Cardiac fibroblast (primary cell): Measurements from ENCODE around the gene ENOX1.
A peak's percentile ranks its signal among the peaks of the same experiment; 100 is the strongest.

Source experiments
- DNase-seq, 2 donors: peaks; one replicate each; pipeline versions ENCODE4 v3.0.0 to v3.0.0-alpha.2; 2010; ENCODE audit warnings: low read depth in 2 of 2
- H3K4me3 ChIP-seq, 2 donors: replicated peaks in 1 of 2; 1 replicate in 1 of 2; 2 replicates in 1 of 2; pipeline ENCODE4 v1.5.1; 2011; ENCODE audit warnings: low read depth in 2 of 2, low read length in 2 of 2, mild to moderate bottlenecking in 2 of 2, moderate library complexity in 1 of 2
- TF ChIP-seq, protein P1 (sequence below): IDR thresholded peaks from one replicate; pipeline ENCODE4 v1.5.1; 2011; ENCODE audit warnings: low read depth, mild to moderate bottlenecking, low read length, inconsistent platforms

Gene ENOX1

DNA sequence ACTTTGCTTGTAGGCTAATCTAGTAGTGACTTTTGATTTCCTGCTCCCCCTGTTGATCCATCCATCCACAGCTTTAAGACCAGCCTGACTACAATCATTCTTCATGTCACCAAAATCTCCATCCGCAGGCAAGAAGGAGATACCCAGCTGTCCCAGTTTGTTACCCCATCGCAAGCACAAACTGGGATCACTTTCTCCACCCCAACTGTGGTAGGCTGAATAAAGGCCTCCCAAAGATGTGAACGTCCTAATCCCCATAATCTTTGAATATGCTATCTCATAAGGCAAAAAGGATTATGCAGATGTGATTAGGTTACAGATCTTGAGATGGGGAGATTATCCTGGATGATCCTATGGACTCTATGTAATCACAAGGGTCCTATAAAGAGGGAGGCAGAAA lies 202.0 kb downstream of the ENOX1 start:
- TF ChIP-seq, protein P1, sequence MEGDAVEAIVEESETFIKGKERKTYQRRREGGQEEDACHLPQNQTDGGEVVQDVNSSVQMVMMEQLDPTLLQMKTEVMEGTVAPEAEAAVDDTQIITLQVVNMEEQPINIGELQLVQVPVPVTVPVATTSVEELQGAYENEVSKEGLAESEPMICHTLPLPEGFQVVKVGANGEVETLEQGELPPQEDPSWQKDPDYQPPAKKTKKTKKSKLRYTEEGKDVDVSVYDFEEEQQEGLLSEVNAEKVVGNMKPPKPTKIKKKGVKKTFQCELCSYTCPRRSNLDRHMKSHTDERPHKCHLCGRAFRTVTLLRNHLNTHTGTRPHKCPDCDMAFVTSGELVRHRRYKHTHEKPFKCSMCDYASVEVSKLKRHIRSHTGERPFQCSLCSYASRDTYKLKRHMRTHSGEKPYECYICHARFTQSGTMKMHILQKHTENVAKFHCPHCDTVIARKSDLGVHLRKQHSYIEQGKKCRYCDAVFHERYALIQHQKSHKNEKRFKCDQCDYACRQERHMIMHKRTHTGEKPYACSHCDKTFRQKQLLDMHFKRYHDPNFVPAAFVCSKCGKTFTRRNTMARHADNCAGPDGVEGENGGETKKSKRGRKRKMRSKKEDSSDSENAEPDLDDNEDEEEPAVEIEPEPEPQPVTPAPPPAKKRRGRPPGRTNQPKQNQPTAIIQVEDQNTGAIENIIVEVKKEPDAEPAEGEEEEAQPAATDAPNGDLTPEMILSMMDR, result no peak
- DNase-seq, result no peak
- no peak overlapping the region for H3K4me3 ChIP-seq

GRCh38 chr13:43583321-43583720 lies 203.5 kb downstream of the ENOX1 start:
- no peak for DNase-seq
- TF ChIP-seq, protein P1, result no peak
- no peak overlapping the region for H3K4me3 ChIP-seq

DNA sequence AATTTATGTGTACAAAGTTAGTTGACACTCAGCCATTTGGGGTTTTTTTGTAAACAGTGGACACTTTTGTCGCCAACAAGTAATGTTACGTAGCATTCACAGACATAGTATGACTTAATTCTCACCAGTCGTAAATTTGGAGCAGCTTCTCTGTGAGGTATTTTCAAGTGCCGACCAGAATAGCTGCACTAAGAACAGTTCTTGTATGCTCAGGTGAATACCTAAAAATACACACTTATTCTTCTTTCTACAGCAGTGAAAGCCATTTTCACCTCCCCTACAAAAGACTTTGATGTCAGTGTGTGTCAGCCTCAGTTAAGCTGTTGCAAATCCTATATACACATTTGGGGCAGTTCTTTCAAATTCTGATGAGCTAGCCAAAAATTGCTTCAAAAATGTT lies 206.5 kb downstream of the ENOX1 start:
- no peak overlapping the region for H3K4me3 ChIP-seq
- TF ChIP-seq, protein P1, result no peak
- no peak for DNase-seq

DNA sequence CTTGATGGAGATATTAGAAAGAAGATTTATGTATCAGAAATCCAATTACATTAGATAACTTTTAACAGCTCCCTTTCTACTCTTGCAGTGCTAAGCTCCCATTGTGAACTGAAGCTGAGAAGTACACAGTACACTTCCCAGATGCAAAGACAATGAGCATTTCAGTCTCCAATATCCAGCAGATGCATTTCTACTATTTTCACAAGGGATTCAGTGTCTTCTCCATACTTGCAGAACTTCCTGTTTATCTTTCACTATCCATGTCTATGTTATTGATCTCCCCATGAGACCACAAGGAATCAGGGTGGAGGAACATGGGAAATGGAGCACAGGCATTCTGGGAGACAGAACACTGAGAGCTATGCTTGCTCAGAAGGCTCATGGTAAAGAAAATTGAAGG lies 207.5 kb downstream of the ENOX1 start:
- TF ChIP-seq, protein P1, result no peak
- no peak overlapping the region for H3K4me3 ChIP-seq
- DNase-seq, result no peak

DNA sequence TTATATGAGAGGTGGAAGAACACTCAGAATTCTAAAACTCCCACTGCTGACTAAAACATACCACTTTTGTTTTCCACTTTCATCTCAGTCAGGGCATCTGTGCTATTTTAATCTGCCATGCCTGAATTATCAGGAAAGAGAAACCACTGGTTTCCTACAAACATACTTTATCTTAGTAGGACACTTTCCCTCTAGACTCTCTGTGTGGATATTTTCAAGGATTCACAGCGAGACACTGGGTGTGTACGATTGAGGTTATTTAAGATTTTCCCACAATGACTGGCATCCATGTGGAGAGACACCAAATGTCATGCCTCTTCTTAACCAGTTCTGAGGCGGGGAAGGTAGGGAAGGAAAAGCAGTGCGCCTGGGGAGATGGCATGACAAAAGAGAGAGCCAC lies 212.2 kb downstream of the ENOX1 start:
- TF ChIP-seq, protein P1, result no peak

DNA sequence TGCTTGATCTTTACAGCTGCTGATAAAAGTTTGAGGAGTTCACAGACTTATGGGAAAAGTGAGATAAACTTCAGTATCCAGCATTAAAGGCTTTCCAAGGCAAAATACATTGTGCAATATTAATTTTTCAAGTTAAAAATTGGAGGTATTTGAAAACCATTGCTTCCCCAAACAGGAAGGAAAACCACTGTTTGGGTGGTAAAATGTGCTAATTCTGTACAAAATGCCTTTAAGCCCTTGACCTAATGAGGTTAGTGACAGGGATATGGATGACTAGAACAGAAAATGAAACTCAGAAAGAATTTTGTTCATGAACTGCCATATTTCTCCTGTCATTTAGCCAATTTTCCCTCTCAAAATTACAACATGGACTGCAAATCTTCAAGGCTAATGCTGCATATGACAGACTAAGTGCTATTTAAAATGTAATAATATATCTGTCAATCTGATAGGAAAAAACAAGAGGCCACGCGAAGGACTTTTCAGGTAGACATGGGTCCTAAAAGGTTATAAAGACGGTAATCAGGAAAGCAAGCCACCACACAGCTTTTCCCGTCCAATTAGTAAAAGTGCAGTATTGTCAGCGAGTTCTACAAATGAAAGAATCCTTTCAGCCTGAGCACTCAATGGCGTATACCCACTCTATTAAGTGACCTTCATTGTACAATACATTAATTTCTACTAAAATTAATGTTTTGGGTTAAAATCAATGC lies 212.8 kb downstream of the ENOX1 start:
- TF ChIP-seq, protein P1, result no peak
- H3K4me3 ChIP-seq, result no peak overlapping the region
- DNase-seq, result peak; percentile 28 to 47

More for the DNA sequence above, 212.2 kb downstream of the ENOX1 start:
- H3K4me3 ChIP-seq, result no peak overlapping the region
- no peak for DNase-seq

GRCh38 chr13:43573361-43573740 lies 213.4 kb downstream of the ENOX1 start:
- TF ChIP-seq, protein P1, result no peak
- H3K4me3 ChIP-seq, result no peak overlapping the region
- peak in 1 of 2 donors; percentile 46 for DNase-seq
